B cell (primary cell): Measurements from ENCODE around the gene GTPBP3. TPM values are rescaled to one million over a fixed set of nuclear protein-coding genes. Genes with fewer than 3 reads are reported as not detected.

ENCODE experiments used
- ATAC-seq: fragments of 200-7000 bp; cut with Tn5 transposase; one replicate; pipeline ENCODE4 v1.10.0; 2021; ENCODE audit warnings: low read depth, mild to moderate bottlenecking, moderate number of reproducible peaks, moderate library complexity
- CTCF ChIA-PET: fragments of 350-600 bp; sonication (Branson Sonifier 250); formaldehyde crosslinking; loops from one replicate; lab custom pipeline; 2021; ENCODE audit warnings: antibody characterized with exemption, inconsistent platforms; lab: Charles Lee
- POLR2A ChIA-PET: fragments of 350-600 bp; sonication (Branson Sonifier 250); formaldehyde crosslinking; loops from one replicate; lab custom pipeline; 2021; ENCODE audit warnings: antibody characterized with exemption; lab: Charles Lee
- DNase-seq: peaks from one replicate; pipeline ENCODE4 v3.0.0; 2013
- H2AFZ ChIP-seq: 2 replicates; pipeline ENCODE4 v1.6.1; 2012; ENCODE audit warnings: mild to moderate bottlenecking, low read depth, low read length; ENCODE audit not compliant: insufficient read depth, poor library complexity, severe bottlenecking
- H3K27ac ChIP-seq, 2 donors: 1 replicate in 1 of 2; 2 replicates in 1 of 2; pipeline ENCODE4 v1.5.1; 2012 to 2013; ENCODE audit warnings: low read length in 2 of 2, mild to moderate bottlenecking in 2 of 2, moderate library complexity in 1 of 2
- H3K27me3 ChIP-seq, 4 experiments: fragments of 200-600 bp in 1 of 4; sonication (generic) in 1 of 4; replicated peaks in 1 of 4; 1 replicate in 2 of 4; 2 replicates in 2 of 4; pipeline versions ENCODE4 v1.6.1 to v1.7.0; 2013 to 2016; ENCODE audit warnings: low read length in 3 of 4, mild to moderate bottlenecking in 2 of 4, mixed read lengths in 1 of 4, moderate library complexity in 1 of 4; ENCODE audit not compliant: insufficient read depth in 4 of 4, control insufficient read depth in 3 of 4; ENCODE audit errors: control extremely low read depth in 1 of 4
- H3K36me3 ChIP-seq, 2 experiments: replicated peaks in 1 of 2; 1 replicate in 1 of 2; 2 replicates in 1 of 2; pipeline versions ENCODE4 v1.6.1 to v1.7.1; 2013; ENCODE audit warnings: low read length in 1 of 2; ENCODE audit not compliant: insufficient read depth in 2 of 2, control insufficient read depth in 1 of 2; ENCODE audit errors: control extremely low read depth in 1 of 2, extremely low read depth in 1 of 2
- H3K4me1 ChIP-seq, 2 donors: fragments of 200-600 bp in 1 of 2; sonication (generic) in 1 of 2; 1 replicate in 1 of 2; 2 replicates in 1 of 2; pipeline versions ENCODE4 v1.5.1 to v1.6.1; 2013 to 2017; ENCODE audit warnings: low read length in 2 of 2; ENCODE audit not compliant: control insufficient read depth in 2 of 2, insufficient read depth in 2 of 2
- H3K4me2 ChIP-seq: replicated peaks from 2 replicates; pipeline ENCODE3; 2012; ENCODE audit warnings: mild to moderate bottlenecking, low read depth, low read length; ENCODE audit not compliant: poor library complexity, severe bottlenecking
- H3K4me3 ChIP-seq, 5 experiments: fragments of 200-600 bp in 1 of 5; sonication (generic) in 1 of 5; 1 replicate in 3 of 5; 2 replicates in 2 of 5; pipeline versions ENCODE4 v1.5.1 to v1.7.0; 2011 to 2016; ENCODE audit warnings: low read length in 4 of 5, mild to moderate bottlenecking in 4 of 5, low read depth in 2 of 5, control low read depth in 1 of 5, moderate library complexity in 1 of 5; ENCODE audit not compliant: insufficient read depth in 1 of 5; ENCODE audit errors: control extremely low read depth in 1 of 5, extremely low read depth in 1 of 5
- H3K79me2 ChIP-seq: fragments of 200-600 bp; sonication (generic); one replicate; pipeline ENCODE4 v1.6.0; 2016; ENCODE audit warnings: low read length; ENCODE audit not compliant: control insufficient read depth, insufficient read depth
- H3K9ac ChIP-seq: fragments of 200-600 bp; sonication (generic); 2 replicates; pipeline ENCODE4 v1.6.1; 2017; ENCODE audit warnings: mild to moderate bottlenecking, low read length, moderate library complexity
- H3K9me3 ChIP-seq, 3 donors: one replicate each; pipeline versions ENCODE4 v1.6.1 to v1.7.1; 2013; ENCODE audit warnings: low read length in 2 of 3; ENCODE audit not compliant: control insufficient read depth in 2 of 3, insufficient read depth in 1 of 3; ENCODE audit errors: control extremely low read depth in 1 of 3
- H4K20me1 ChIP-seq: 2 replicates; pipeline ENCODE4 v1.6.0; 2012; ENCODE audit warnings: mild to moderate bottlenecking, low read length; ENCODE audit not compliant: insufficient read depth, control insufficient read depth, poor library complexity, severe bottlenecking
- H3K27ac Mint-ChIP-seq: one replicate; pipeline ENCODE4 v1.8.0; 2021; ENCODE audit warnings: mixed read lengths
- H3K27me3 Mint-ChIP-seq: one replicate; pipeline ENCODE4 v1.8.0; 2021; ENCODE audit warnings: mixed read lengths
- H3K4me1 Mint-ChIP-seq: one replicate; pipeline ENCODE4 v1.8.0; 2021; ENCODE audit warnings: mixed read lengths
- H3K4me3 Mint-ChIP-seq: one replicate; pipeline ENCODE4 v1.8.0; 2021; ENCODE audit warnings: mixed read lengths
- H3K9me3 Mint-ChIP-seq: one replicate; pipeline ENCODE4 v1.8.0; 2022; ENCODE audit warnings: mixed read lengths; ENCODE audit not compliant: insufficient read depth
- CTCF ChIP-seq: fragments of 200-600 bp; IDR thresholded peaks from one replicate; pipeline ENCODE4 v1.8.0; 2022; ENCODE audit warnings: antibody characterized with exemption, mild to moderate bottlenecking
- EZH2 ChIP-seq: IDR thresholded peaks from 2 replicates; pipeline ENCODE4 v1.6.1; 2012; ENCODE audit warnings: borderline replicate concordance, low read depth, mild to moderate bottlenecking, moderate library complexity, low read length; ENCODE audit not compliant: insufficient read depth, poor library complexity, severe bottlenecking
- WGBS: methylation state at CpG from one replicate; pipeline ENCODE4 v1.1.5; 2013; ENCODE audit warnings: missing lambda C conversion rate; ENCODE audit not compliant: insufficient coverage; 5-methylcytosine and 5-hydroxymethylcytosine counted together
- intact Hi-C: fragments of 100-400 bp; cut with micrococcal nuclease; formaldehyde crosslinking; loops from one replicate; pipeline ENCODE4 v1.10.0; 2022
- polyA plus RNA-seq: library from polyadenylated mRNA; depleted of rRNA; stranded (reverse); fragments of >200 nt; gene quantifications from 2 replicates; pipeline ENCODE4 v1.2.3, GENCODE V29; 2012
- total RNA-seq, 2 donors: library from RNA; stranded (reverse); fragments of 120-200 nt in 1 of 2; gene quantifications; 1 replicate in 1 of 2; 2 replicates in 1 of 2; pipeline versions ENCODE4 v1.2.3 to v1.2.4, GENCODE V29; 2013 to 2022

GTPBP3 gene
- total and polyA plus RNA-seq, 2 donors (not counting 1 experiment from before 2014, with no cell fraction given): 41.6 to 44.9 TPM

GRCh38 chr19:17314007-17314593, 23.3 kb upstream of the GTPBP3 start:
- H3K4me1 Mint-ChIP-seq: peaks cover 18% of the 10 kb centered on the region
- no peak overlapping the region for H3K4me3 Mint-ChIP-seq
- no peak for ATAC-seq
- peak; percentile 13 for DNase-seq
- no peak overlapping the region for H3K9ac ChIP-seq
- no peaks in the 10 kb centered on the region for H3K27me3 Mint-ChIP-seq
- H3K27ac Mint-ChIP-seq: no peak overlapping the region
- H3K9me3 ChIP-seq: no peaks in the 10 kb centered on the region
- ChIA-PET POLR2A (no interaction called here), CTCF (interaction anchor here (0.6 kb wide), 1 partner anchor 1163 kb away, joined by 5 read pairs; no protein-coding TSS in a partner anchor)
- no peaks in the 10 kb centered on the region for H3K27me3 ChIP-seq
- intact Hi-C loops: no loop called here
- H3K4me1 ChIP-seq: peaks cover 9 to 13% of the 10 kb centered on the region in 2 donors
- no peak overlapping the region for H3K4me2 ChIP-seq
- peaks cover 67% of the 10 kb centered on the region for H4K20me1 ChIP-seq
- no peak overlapping the region for H2AFZ ChIP-seq
- H3K79me2 ChIP-seq: peaks cover 50% of the 10 kb centered on the region
- peaks cover 0 to 25% of the 10 kb centered on the region in 2 experiments for H3K36me3 ChIP-seq
- no peaks in the 10 kb centered on the region for H3K9me3 Mint-ChIP-seq
- 99% methylated on average over 18 of the region's 19 CpGs for WGBS
- no peak overlapping the region for H3K4me3 ChIP-seq
- H3K27ac ChIP-seq: no peak overlapping the region
- TF ChIP-seq EZH2 (no peak), CTCF (no peak)

- Mint-ChIP-seq H3K27me3 (no peaks in the 10 kb centered on the region), H3K4me3 (no peak overlapping the region), H3K4me1 (no peaks in the 10 kb centered on the region), H3K9me3 (no peaks in the 10 kb centered on the region), H3K27ac (no peak overlapping the region)
- no peak for TF ChIP-seq CTCF
- TF ChIP-seq EZH2: no peak
- intact Hi-C loops: no loop called here
- no peak for DNase-seq
- CTCF ChIA-PET: no interaction called here
- Histone ChIP-seq H3K9ac (no peak overlapping the region), H2AFZ (no peak overlapping the region), H3K79me2 (peaks cover 10% of the 10 kb centered on the region), H3K36me3 (peaks cover 0 to 30% of the 10 kb centered on the region in 2 experiments), H3K9me3 (no peaks in the 10 kb centered on the region), H4K20me1 (peaks cover 43% of the 10 kb centered on the region), H3K27ac (no peak overlapping the region), H3K4me3 (no peak overlapping the region), H3K4me2 (no peak overlapping the region), H3K4me1 (peaks cover 0 to 2% of the 10 kb centered on the region in 2 donors), H3K27me3 (no peaks in the 10 kb centered on the region)
- no peak for ATAC-seq
- POLR2A ChIA-PET: interaction anchor here (0.6 to 0.7 kb wide), 2 partner anchors 13 to 14 kb away, joined by 5 read pairs; no protein-coding TSS in a partner anchor
- WGBS: 72% methylated on average over 5 of the region's 6 CpGs
Observed at GRCh38 chr19:17318966-17319365, 18.4 kb upstream of the GTPBP3 start.
